HUES48 (cell line): ENCODE results near the gene PARD3.

Experiments used
- H3K27ac ChIP-seq: one replicate; pipeline ENCODE4 v1.7.0; 2013; ENCODE audit warnings: low read depth, low read length, inconsistent platforms
- H3K27me3 ChIP-seq: 2 replicates; pipeline ENCODE4 v1.6.1; 2013; ENCODE audit warnings: mild to moderate bottlenecking, low read length; ENCODE audit not compliant: control insufficient read depth, insufficient read depth
- H3K36me3 ChIP-seq: 2 replicates; pipeline ENCODE4 v1.6.1; 2013; ENCODE audit warnings: low read length; ENCODE audit not compliant: control insufficient read depth, insufficient read depth
- H3K4me1 ChIP-seq: 2 replicates; pipeline ENCODE4 v1.6.1; 2013; ENCODE audit warnings: mild to moderate bottlenecking, low read length; ENCODE audit not compliant: control insufficient read depth, insufficient read depth
- H3K4me3 ChIP-seq: 2 replicates; pipeline ENCODE4 v1.5.1; 2013; ENCODE audit warnings: mild to moderate bottlenecking, low read depth, low read length
- H3K9ac ChIP-seq: 2 replicates; pipeline ENCODE4 v1.6.1; 2013; ENCODE audit warnings: mild to moderate bottlenecking, low read depth, low read length, moderate library complexity
- H3K9me3 ChIP-seq: 2 replicates; pipeline ENCODE4 v1.6.1; 2013; ENCODE audit warnings: low read length; ENCODE audit not compliant: control insufficient read depth, insufficient read depth

The PARD3 gene

DNA sequence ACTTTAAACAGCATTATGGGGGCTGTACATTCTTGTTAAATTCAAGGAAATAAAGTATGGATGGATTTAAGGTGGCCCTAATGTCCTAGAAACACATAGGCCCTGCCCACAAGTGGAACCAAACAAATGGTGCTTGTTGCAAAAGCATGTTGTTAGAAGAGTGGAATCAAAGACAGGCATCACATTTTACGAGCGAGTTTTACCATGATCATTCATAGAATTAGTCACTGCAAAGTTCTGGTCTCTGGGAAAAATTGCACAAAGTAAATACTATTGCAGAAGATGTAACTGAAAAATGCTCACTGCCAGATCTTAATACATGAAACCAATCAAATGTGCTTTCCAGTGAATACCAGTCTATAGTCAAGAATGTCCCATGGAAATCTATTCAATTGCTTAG is 677.1 kb downstream of the PARD3 start:
- Histone ChIP-seq H3K4me3 (no peak overlapping the region), H3K9ac (no peak overlapping the region), H3K27ac (no peak overlapping the region), H3K4me1 (peaks cover 16% of the 10 kb centered on the region), H3K9me3 (no peaks in the 10 kb centered on the region), H3K36me3 (no peaks in the 10 kb centered on the region), H3K27me3 (no peaks in the 10 kb centered on the region)

DNA sequence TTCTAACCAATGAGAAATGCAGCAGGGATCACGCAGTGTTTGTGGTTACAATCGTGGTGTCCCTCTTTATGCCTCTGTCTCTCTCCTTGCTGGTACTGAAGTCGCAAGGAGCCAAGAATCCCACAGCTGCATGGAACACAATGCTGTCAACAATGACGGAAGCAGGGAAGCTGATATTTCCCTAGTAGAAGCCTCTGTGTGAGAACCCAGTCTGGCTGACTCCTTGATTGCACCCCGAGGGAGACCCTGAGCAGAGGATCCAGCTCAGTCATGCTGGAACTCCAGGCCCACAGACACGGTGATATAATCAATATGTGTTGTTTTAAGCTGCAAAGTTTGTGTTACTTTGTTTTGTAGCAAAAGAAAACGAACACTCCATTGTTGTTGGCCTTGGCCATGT is 677.9 kb downstream of the PARD3 start:
- H3K4me3 ChIP-seq: no peak overlapping the region

DNA sequence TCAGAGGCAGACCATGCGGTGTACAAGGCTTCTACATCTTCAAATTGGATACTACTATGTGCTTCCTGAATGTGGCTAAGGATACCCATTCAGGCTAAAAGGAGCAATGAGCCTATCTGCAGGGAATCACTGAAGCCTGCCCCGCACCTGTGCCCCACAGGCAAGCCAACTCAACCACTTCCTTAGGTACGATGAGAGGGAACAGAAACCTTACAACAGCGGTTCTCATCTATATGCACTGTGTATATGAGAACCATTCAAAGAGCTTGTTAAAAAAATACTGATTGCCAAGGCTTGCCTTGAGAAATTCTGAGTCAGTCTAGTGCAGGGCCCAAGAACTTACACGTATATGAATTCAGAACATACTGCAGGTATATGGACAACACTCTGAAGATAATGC is 679.6 kb downstream of the PARD3 start:
- Histone ChIP-seq H3K27ac (no peak overlapping the region), H3K9ac (no peak overlapping the region), H3K4me3 (no peak overlapping the region), H3K4me1 (peaks cover 12% of the 10 kb centered on the region), H3K9me3 (no peaks in the 10 kb centered on the region), H3K27me3 (no peaks in the 10 kb centered on the region), H3K36me3 (no peaks in the 10 kb centered on the region)

More for the DNA sequence above, 677.9 kb downstream of the PARD3 start:
- H3K27me3 ChIP-seq: no peaks in the 10 kb centered on the region
- H3K9me3 ChIP-seq: no peaks in the 10 kb centered on the region
- peaks cover 16% of the 10 kb centered on the region for H3K4me1 ChIP-seq
- H3K9ac ChIP-seq: no peak overlapping the region
- H3K36me3 ChIP-seq: no peaks in the 10 kb centered on the region
- no peak overlapping the region for H3K27ac ChIP-seq

- H3K4me3 ChIP-seq: no peak overlapping the region
- H3K27me3 ChIP-seq: no peaks in the 10 kb centered on the region
- H3K9me3 ChIP-seq: no peaks in the 10 kb centered on the region
- H3K9ac ChIP-seq: no peak overlapping the region
- no peaks in the 10 kb centered on the region for H3K36me3 ChIP-seq
- no peak overlapping the region for H3K27ac ChIP-seq
- peaks cover 10% of the 10 kb centered on the region for H3K4me1 ChIP-seq
Observed at GRCh38 chr10:34134602-34135001, 680.5 kb downstream of the PARD3 start.

GRCh38 chr10:34133406-34133805 is 681.7 kb downstream of the PARD3 start:
- Histone ChIP-seq H3K4me3 (no peak overlapping the region), H3K4me1 (peaks cover 7% of the 10 kb centered on the region), H3K27ac (no peak overlapping the region), H3K36me3 (no peaks in the 10 kb centered on the region), H3K9ac (no peak overlapping the region), H3K27me3 (no peaks in the 10 kb centered on the region), H3K9me3 (no peaks in the 10 kb centered on the region)

- Histone ChIP-seq H3K36me3 (no peaks in the 10 kb centered on the region), H3K9me3 (no peaks in the 10 kb centered on the region), H3K27me3 (no peaks in the 10 kb centered on the region), H3K4me3 (no peak overlapping the region), H3K27ac (no peak overlapping the region), H3K4me1 (no peaks in the 10 kb centered on the region), H3K9ac (no peak overlapping the region)
Observed at GRCh38 chr10:34131152-34131551, 683.9 kb downstream of the PARD3 start.

- no peaks in the 10 kb centered on the region for H3K4me1 ChIP-seq
- H3K27me3 ChIP-seq: no peaks in the 10 kb centered on the region
- H3K36me3 ChIP-seq: no peaks in the 10 kb centered on the region
- H3K9me3 ChIP-seq: no peaks in the 10 kb centered on the region
- no peak overlapping the region for H3K4me3 ChIP-seq
- H3K9ac ChIP-seq: no peak overlapping the region
- H3K27ac ChIP-seq: no peak overlapping the region
Observed at GRCh38 chr10:34127676-34128075, 687.4 kb downstream of the PARD3 start.

- no peak overlapping the region for H3K4me3 ChIP-seq
- no peaks in the 10 kb centered on the region for H3K9me3 ChIP-seq
- no peak overlapping the region for H3K27ac ChIP-seq
- H3K9ac ChIP-seq: no peak overlapping the region
- H3K36me3 ChIP-seq: no peaks in the 10 kb centered on the region
- no peaks in the 10 kb centered on the region for H3K27me3 ChIP-seq
- H3K4me1 ChIP-seq: peaks cover under 1% of the 10 kb centered on the region
Observed at GRCh38 chr10:34126371-34127151, 688.5 kb downstream of the PARD3 start.

DNA sequence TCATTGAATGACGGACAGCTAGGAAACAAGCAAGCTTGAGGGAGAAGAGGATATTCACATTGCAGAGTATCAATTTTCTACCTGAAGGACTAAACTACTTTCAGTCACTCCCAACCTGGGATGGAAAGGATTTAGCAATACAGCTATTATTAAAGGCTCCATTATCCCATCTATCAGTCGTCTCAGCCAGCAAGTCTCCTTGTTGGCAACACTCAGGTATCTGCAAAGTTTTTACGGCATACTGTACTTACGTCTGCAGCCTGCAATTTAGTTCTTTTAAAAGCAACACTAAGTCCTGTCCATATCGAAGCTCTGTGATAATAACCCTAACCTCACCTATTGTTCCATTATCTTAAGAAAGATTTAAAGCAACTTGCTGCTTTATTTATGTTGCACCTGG is 689.4 kb downstream of the PARD3 start:
- H3K4me3 ChIP-seq: no peak overlapping the region
- peaks cover 7% of the 10 kb centered on the region for H3K4me1 ChIP-seq
- H3K9ac ChIP-seq: no peak overlapping the region
- no peak overlapping the region for H3K27ac ChIP-seq
- no peaks in the 10 kb centered on the region for H3K9me3 ChIP-seq
- no peaks in the 10 kb centered on the region for H3K27me3 ChIP-seq
- H3K36me3 ChIP-seq: no peaks in the 10 kb centered on the region

DNA sequence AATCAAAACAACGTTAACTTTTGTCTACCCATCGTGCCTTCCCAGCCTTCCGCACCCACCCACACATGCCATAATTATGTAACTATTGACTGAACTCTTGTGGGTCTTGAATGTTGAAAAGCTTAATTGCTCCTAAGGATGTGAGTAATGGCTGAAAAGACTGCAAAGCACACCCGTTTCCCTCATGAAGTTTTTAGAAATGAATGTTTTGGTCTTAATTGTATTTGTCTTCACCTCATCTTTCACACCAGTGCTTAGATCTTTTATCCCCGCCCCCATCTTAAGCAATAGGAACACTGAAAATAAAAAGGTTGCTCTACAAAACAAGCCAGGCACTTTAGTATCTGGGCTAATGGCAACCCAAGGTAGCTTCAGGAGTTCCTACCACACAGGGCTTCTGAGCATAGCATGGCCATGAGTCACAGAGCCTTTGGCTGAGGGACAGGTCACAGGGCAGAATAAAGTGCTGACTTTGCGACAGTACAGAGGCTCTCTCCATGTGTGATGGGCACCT is 690.5 kb downstream of the PARD3 start:
- H3K4me3 ChIP-seq: no peak overlapping the region
- no peaks in the 10 kb centered on the region for H3K27me3 ChIP-seq
- peaks cover 7% of the 10 kb centered on the region for H3K4me1 ChIP-seq
- no peak overlapping the region for H3K27ac ChIP-seq
- no peaks in the 10 kb centered on the region for H3K36me3 ChIP-seq
- H3K9ac ChIP-seq: no peak overlapping the region
- no peaks in the 10 kb centered on the region for H3K9me3 ChIP-seq

DNA sequence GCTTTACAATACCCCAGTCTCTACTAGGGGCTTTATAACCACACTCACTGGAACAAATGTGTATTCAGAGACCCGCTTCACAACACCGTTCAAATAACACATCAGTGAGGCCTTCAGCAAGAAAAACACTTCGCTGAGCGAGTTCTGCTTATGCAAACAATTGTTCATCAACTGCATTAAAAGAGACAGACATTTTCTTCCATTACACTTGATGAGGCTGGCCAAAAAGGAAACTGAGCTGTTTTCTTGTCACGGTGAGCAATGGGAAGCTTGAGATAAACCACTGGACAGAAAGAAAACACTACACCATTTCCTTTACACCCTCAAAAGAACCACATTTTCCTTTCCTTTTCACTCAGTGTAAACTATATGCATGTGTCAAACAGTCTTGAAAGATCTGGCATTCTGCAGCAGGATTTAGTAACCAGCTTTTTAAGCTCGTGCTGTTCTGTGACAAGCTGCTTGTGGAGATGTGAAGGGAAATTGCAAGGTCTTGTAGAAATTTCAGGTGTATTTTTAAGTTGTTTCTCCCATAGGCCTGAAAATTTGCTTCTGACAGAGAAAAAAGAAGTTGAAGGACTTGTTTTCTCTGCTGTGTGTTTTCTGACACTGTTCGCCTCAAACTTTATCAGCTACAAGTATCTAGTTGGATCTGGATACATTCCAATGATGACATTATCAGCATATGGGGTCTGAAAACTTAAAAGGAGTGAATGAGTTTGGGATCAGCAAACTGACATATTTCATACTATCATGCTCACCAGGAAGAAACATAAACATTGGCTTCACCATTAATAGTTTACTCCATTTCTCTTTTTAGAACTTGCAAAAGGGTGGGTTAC is 693.1 kb downstream of the PARD3 start:
- no peak overlapping the region for H3K4me3 ChIP-seq
- H3K27me3 ChIP-seq: no peaks in the 10 kb centered on the region
- H3K36me3 ChIP-seq: no peaks in the 10 kb centered on the region
- H3K9me3 ChIP-seq: no peaks in the 10 kb centered on the region
- no peak overlapping the region for H3K9ac ChIP-seq
- no peak overlapping the region for H3K27ac ChIP-seq
- peaks cover 7% of the 10 kb centered on the region for H3K4me1 ChIP-seq
